IPS-15b (cell line): Measurements from ENCODE around the gene CES3.
"Not testable (repeated sequence)": the region's sequence is repeated elsewhere in the genome, so short reads cannot be mapped to it uniquely, and the experiment has no call there.

Experiments used
- H3K27me3 ChIP-seq: one replicate; pipeline ENCODE4 v1.6.1; 2013; ENCODE audit warnings: low read length; ENCODE audit not compliant: control insufficient read depth, insufficient read depth
- H3K36me3 ChIP-seq: one replicate; pipeline ENCODE4 v1.6.1; 2013; ENCODE audit warnings: low read length; ENCODE audit not compliant: control insufficient read depth, insufficient read depth
- H3K4me1 ChIP-seq: one replicate; pipeline ENCODE4 v1.6.1; 2013; ENCODE audit warnings: mild to moderate bottlenecking, low read length; ENCODE audit not compliant: control insufficient read depth, insufficient read depth
- H3K4me3 ChIP-seq: one replicate; pipeline ENCODE4 v1.5.1; 2013; ENCODE audit warnings: low read depth, low read length
- H3K9ac ChIP-seq: one replicate; pipeline ENCODE4 v1.6.1; 2013; ENCODE audit warnings: low read depth, mild to moderate bottlenecking, low read length
- H3K9me3 ChIP-seq: one replicate; pipeline ENCODE4 v1.6.1; 2013; ENCODE audit warnings: mild to moderate bottlenecking, low read length; ENCODE audit not compliant: control insufficient read depth, insufficient read depth

Gene CES3

GRCh38 chr16:66961914-66962313 lies 848 bp downstream of the CES3 start:
- Histone ChIP-seq H3K27me3 (no peaks in the 10 kb centered on the region), H3K9ac (no peak overlapping the region), H3K36me3 (no peaks in the 10 kb centered on the region)

GRCh38 chr16:66964049-66964448 lies 3.0 kb downstream of the CES3 start:
- H3K4me3 ChIP-seq = no peak overlapping the region
- H3K9me3 ChIP-seq = no peaks in the 10 kb centered on the region
- no peaks in the 10 kb centered on the region for H3K27me3 ChIP-seq
- H3K9ac ChIP-seq = no peak overlapping the region
- no peaks in the 10 kb centered on the region for H3K4me1 ChIP-seq
- no peaks in the 10 kb centered on the region for H3K36me3 ChIP-seq

More at GRCh38 chr16:66961914-66962313, 848 bp downstream of the CES3 start:
- H3K4me1 ChIP-seq = no peaks in the 10 kb centered on the region
- H3K4me3 ChIP-seq = no peak overlapping the region
- no peaks in the 10 kb centered on the region for H3K9me3 ChIP-seq

- Histone ChIP-seq H3K27me3 (no peaks in the 10 kb centered on the region), H3K36me3 (no peaks in the 10 kb centered on the region), H3K9me3 (no peaks in the 10 kb centered on the region), H3K4me1 (no peaks in the 10 kb centered on the region), H3K4me3 (no peak overlapping the region), H3K9ac (no peak overlapping the region)
Observed at GRCh38 chr16:66968847-66969246, 7.8 kb downstream of the CES3 start.

- H3K4me3 ChIP-seq = no peak overlapping the region
- H3K9me3 ChIP-seq = no peaks in the 10 kb centered on the region
- H3K9ac ChIP-seq = no peak overlapping the region
- no peaks in the 10 kb centered on the region for H3K36me3 ChIP-seq
- H3K27me3 ChIP-seq = no peaks in the 10 kb centered on the region
- H3K4me1 ChIP-seq = no peaks in the 10 kb centered on the region
Observed at GRCh38 chr16:66970775-66971720, 10.0 kb downstream of the CES3 start.

- H3K27me3 ChIP-seq = no peaks in the 10 kb centered on the region
- H3K9me3 ChIP-seq = no peaks in the 10 kb centered on the region
- no peaks in the 10 kb centered on the region for H3K36me3 ChIP-seq
- H3K4me3 ChIP-seq = no peak overlapping the region
- H3K9ac ChIP-seq = no peak overlapping the region
- H3K4me1 ChIP-seq = no peaks in the 10 kb centered on the region
Observed at GRCh38 chr16:66972983-66973382, 11.9 kb downstream of the CES3 start.

- Histone ChIP-seq H3K36me3 (no peaks in the 10 kb centered on the region), H3K27me3 (no peaks in the 10 kb centered on the region), H3K9me3 (no peaks in the 10 kb centered on the region), H3K4me3 (no peak overlapping the region), H3K4me1 (no peaks in the 10 kb centered on the region), H3K9ac (no peak overlapping the region)
Observed at GRCh38 chr16:66973716-66974115, 12.7 kb downstream of the CES3 start.

GRCh38 chr16:66974156-66974931 lies 13.3 kb downstream of the CES3 start:
- not testable (repeated sequence) for H3K27me3 ChIP-seq, H3K4me3 ChIP-seq, H3K9me3 ChIP-seq, H3K9ac ChIP-seq, H3K36me3 ChIP-seq, H3K4me1 ChIP-seq

GRCh38 chr16:66974932-66975246 lies 13.8 kb downstream of the CES3 start:
- H3K27me3 ChIP-seq, H3K4me3 ChIP-seq, H3K36me3 ChIP-seq, H3K4me1 ChIP-seq, H3K9ac ChIP-seq, H3K9me3 ChIP-seq: not testable (repeated sequence)

- H3K4me1 ChIP-seq = no peaks in the 10 kb centered on the region
- no peaks in the 10 kb centered on the region for H3K36me3 ChIP-seq
- no peak overlapping the region for H3K4me3 ChIP-seq
- H3K9me3 ChIP-seq = no peaks in the 10 kb centered on the region
- H3K9ac ChIP-seq = no peak overlapping the region
- no peaks in the 10 kb centered on the region for H3K27me3 ChIP-seq
Observed at GRCh38 chr16:66975302-66975893, 14.3 kb downstream of the CES3 start.

GRCh38 chr16:66976746-66977145 lies 15.7 kb downstream of the CES3 start:
- Histone ChIP-seq H3K4me3 (no peak overlapping the region), H3K27me3 (no peaks in the 10 kb centered on the region), H3K9me3 (no peaks in the 10 kb centered on the region), H3K4me1 (no peaks in the 10 kb centered on the region), H3K36me3 (no peaks in the 10 kb centered on the region), H3K9ac (no peak overlapping the region)

GRCh38 chr16:66977341-66978113 lies 16.5 kb downstream of the CES3 start:
- no peak overlapping the region for H3K4me3 ChIP-seq

More at GRCh38 chr16:66977341-66978113, 16.5 kb downstream of the CES3 start:
- Histone ChIP-seq H3K9me3 (no peaks in the 10 kb centered on the region), H3K36me3 (no peaks in the 10 kb centered on the region), H3K9ac (no peak overlapping the region), H3K27me3 (no peaks in the 10 kb centered on the region), H3K4me1 (no peaks in the 10 kb centered on the region)
